Measurements from ENCODE around the gene ZNF557. TPM values are rescaled to one million over a fixed set of nuclear protein-coding genes. Genes with fewer than 3 reads are reported as not detected.

The ZNF557 gene
- total and polyA plus RNA-seq, 2 of the 4 experiments (the other 2 are of a cell fraction) = 3.7 to 21.1 TPM

DNA sequence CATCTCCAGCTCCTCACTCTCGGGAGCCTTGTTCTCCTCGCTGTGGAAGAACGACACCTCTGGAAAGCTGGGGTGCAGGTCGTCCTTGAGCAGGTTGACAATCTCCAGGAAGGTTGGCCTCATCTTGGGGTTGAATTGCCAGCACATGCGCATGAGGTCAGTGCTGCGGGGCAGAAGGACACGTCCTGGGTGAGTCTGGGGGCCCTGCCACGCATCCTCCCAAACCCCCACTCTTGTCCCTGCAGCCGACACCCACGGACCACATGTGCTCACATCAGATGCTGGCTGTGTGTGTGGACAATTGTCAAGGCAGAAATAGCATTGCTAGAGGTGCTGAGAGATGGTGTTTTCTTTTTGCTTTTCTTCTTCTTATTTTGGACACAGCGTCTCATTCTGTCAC lies 47.7 kb downstream of the ZNF557 start:
- Histone ChIP-seq H3K36me3 (ENCODE audit: control insufficient read depth, insufficient read depth, low read length) (peaks cover 15% of the 10 kb centered on the region), H2AK5ac (ENCODE audit: low read depth, low read length) (no peak overlapping the region), H2BK15ac (ENCODE audit: low read depth, low read length) (no peak overlapping the region), H3K27me3 (ENCODE audit: control insufficient read depth, insufficient read depth, low read length) (no peaks in the 10 kb centered on the region), H4K8ac (ENCODE audit: low read depth in 2 of 2, low read length in 2 of 2) (no peak overlapping the region), H2AFZ (replicated peaks; ENCODE audit: low read length, poor library complexity) (peak overlapping the region; percentile 51), H3K4me2 (ENCODE audit: low read depth, low read length) (no peak overlapping the region), H3K9me3 (ENCODE audit: control insufficient read depth, insufficient read depth, low read length) (peaks cover 3% of the 10 kb centered on the region; the same call in 1 of the 2 replicates), H3K4ac (ENCODE audit: low read depth, low read length) (no peak overlapping the region), H3K79me1 (ENCODE audit: low read depth in 1 of 2, low read length in 2 of 2) (no peaks in the 10 kb centered on the region), H3K9me1 (ENCODE audit: insufficient read depth, low read length) (no peaks in the 10 kb centered on the region), H2AK9ac (replicated peaks; ENCODE audit: low read depth, low read length, poor library complexity) (no peak overlapping the region), H3K27ac (ENCODE audit: insufficient read depth, low read length) (no peak overlapping the region), H3K56ac (ENCODE audit: extremely low read depth, insufficient read depth, low read length) (no peak overlapping the region), H4K20me1 (ENCODE audit: insufficient read depth, low read length) (no peaks in the 10 kb centered on the region), H3K23ac (ENCODE audit: low read depth, low read length) (no peak overlapping the region), H2BK120ac (ENCODE audit: low read depth, low read length) (no peak overlapping the region), H3K18ac (ENCODE audit: low read depth, low read length) (no peak overlapping the region), H2BK5ac (ENCODE audit: low read depth, low read length, poor library complexity, severe bottlenecking) (no peak overlapping the region), H2BK20ac (ENCODE audit: low read depth, low read length) (no peak overlapping the region), H4K91ac (ENCODE audit: insufficient read depth, low read depth, low read length) (no peak overlapping the region), H3K9ac (ENCODE audit: low read depth, low read length) (no peak overlapping the region), H3K14ac (replicated peaks; ENCODE audit: low read depth, low read length) (no peak overlapping the region), H3K4me3 (ENCODE audit: insufficient read depth, low read depth, low read length) (no peak overlapping the region), H3K4me1 (ENCODE audit: control insufficient read depth, insufficient read depth, low read length) (no peaks in the 10 kb centered on the region), H4K5ac (ENCODE audit: low read depth, low read length) (no peak overlapping the region)
- ATAC-seq (ENCODE audit: low read depth) (no peak), DNase-seq (no peak)
- TF ChIP-seq NFE2L2 (IDR thresholded peaks at IDR 0.05; ENCODE audit: low read depth, low read length) = no peak
- TF ChIP-seq, protein P1, sequence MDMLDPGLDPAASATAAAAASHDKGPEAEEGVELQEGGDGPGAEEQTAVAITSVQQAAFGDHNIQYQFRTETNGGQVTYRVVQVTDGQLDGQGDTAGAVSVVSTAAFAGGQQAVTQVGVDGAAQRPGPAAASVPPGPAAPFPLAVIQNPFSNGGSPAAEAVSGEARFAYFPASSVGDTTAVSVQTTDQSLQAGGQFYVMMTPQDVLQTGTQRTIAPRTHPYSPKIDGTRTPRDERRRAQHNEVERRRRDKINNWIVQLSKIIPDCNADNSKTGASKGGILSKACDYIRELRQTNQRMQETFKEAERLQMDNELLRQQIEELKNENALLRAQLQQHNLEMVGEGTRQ (IDR thresholded peaks at IDR 0.05; ENCODE audit: low read depth, low read length) = no peak
- no peak for TF ChIP-seq MAFK (IDR thresholded peaks at IDR 0.05; ENCODE audit: low read depth, low read length)
- no peak for TF ChIP-seq RAD21 (IDR thresholded peaks at IDR 0.05; ENCODE audit: low read length)
- no peak for TF ChIP-seq CHD1 (IDR thresholded peaks at IDR 0.05; ENCODE audit: low read depth, low read length)
- TF ChIP-seq, protein P2, sequence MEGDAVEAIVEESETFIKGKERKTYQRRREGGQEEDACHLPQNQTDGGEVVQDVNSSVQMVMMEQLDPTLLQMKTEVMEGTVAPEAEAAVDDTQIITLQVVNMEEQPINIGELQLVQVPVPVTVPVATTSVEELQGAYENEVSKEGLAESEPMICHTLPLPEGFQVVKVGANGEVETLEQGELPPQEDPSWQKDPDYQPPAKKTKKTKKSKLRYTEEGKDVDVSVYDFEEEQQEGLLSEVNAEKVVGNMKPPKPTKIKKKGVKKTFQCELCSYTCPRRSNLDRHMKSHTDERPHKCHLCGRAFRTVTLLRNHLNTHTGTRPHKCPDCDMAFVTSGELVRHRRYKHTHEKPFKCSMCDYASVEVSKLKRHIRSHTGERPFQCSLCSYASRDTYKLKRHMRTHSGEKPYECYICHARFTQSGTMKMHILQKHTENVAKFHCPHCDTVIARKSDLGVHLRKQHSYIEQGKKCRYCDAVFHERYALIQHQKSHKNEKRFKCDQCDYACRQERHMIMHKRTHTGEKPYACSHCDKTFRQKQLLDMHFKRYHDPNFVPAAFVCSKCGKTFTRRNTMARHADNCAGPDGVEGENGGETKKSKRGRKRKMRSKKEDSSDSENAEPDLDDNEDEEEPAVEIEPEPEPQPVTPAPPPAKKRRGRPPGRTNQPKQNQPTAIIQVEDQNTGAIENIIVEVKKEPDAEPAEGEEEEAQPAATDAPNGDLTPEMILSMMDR (conservative IDR thresholded peaks at IDR 0.05; ENCODE audit: low read depth, low read length) = no peak
- no peak for TF ChIP-seq POLR2A (IDR thresholded peaks at IDR 0.05; ENCODE audit: low read depth, low read length)
- no peak for TF ChIP-seq SMC3 (IDR thresholded peaks at IDR 0.05; ENCODE audit: low read depth, low read length)
- TF ChIP-seq BHLHE40 (IDR thresholded peaks at IDR 0.05; ENCODE audit: low read depth, low read length) = no peak
- TF ChIP-seq MXI1 (IDR thresholded peaks at IDR 0.05; ENCODE audit: borderline replicate concordance, low read depth, low read length) = no peak
- TF ChIP-seq RCOR1 (IDR thresholded peaks at IDR 0.05; ENCODE audit: insufficient replicate concordance, low read length) = no peak
- TF ChIP-seq FOS (IDR thresholded peaks at IDR 0.05; ENCODE audit: low read depth, low read length) = no peak
- no peak for TF ChIP-seq ELK1 (IDR thresholded peaks at IDR 0.05; ENCODE audit: borderline replicate concordance, low read depth, low read length)
- dilution Hi-C loops (cut with HindIII; ENCODE audit: low sequenced_read_pairs, unreplicated experiment) (no loop called here), in situ Hi-C loops (cut with MboI; ENCODE audit: low sequenced_read_pairs) (loop anchor here (25.0 kb wide), 1 partner anchor 695 kb away; no protein-coding TSS in a partner anchor), intact Hi-C loops (cut with micrococcal nuclease) (no loop called here)
- CTCF ChIA-PET = no interaction called here
- WGBS, 2 experiments (ENCODE audit: extremely low coverage in 2 of 2, insufficient read length in 1 of 2) = 100% methylated on average over 1 of the region's 11 CpGs; no CpG with 5 or more reads in 1 of the 2 experiments
- POLR2A ChIA-PET (ENCODE audit: unreplicated experiment) = no interaction called here
- no TSS peak for BruUV-seq (replicated peaks)

Data from IMR-90 (cell line).